ENCODE results near the gene CCDC14.
"Not testable (repeated sequence)": the region's sequence is repeated elsewhere in the genome, so short reads cannot be mapped to it uniquely, and the experiment has no call there.

The CCDC14 gene

GRCh38 chr3:123960781-123961507, at the start of gene CCDC14:
Gene CCDC14, minus strand, starts transcription at chr3:123961229. Its CDS starts 56 bp downstream, at chr3:123961173.
- peak; percentile 84 for DNase-seq (ENCODE audit: low spot score)

- not testable (repeated sequence) for DNase-seq (ENCODE audit: low spot score)
These were observed 47.3 kb upstream of the CCDC14 start for GRCh38 chr3:124008321-124008720.

GRCh38 chr3:124007186-124007585, 46.2 kb upstream of the CCDC14 start:
- DNase-seq (ENCODE audit: low spot score), result no peak

GRCh38 chr3:124002405-124003079, 41.5 kb upstream of the CCDC14 start:
- not testable (repeated sequence) for DNase-seq (ENCODE audit: low spot score)

GRCh38 chr3:124001366-124001765, 40.3 kb upstream of the CCDC14 start:
- not testable (repeated sequence) for DNase-seq (ENCODE audit: low spot score)

GRCh38 chr3:123997543-123997942, 36.5 kb upstream of the CCDC14 start:
- DNase-seq (ENCODE audit: low spot score), result no peak

- DNase-seq (ENCODE audit: low spot score), result no peak
These were observed 32.8 kb upstream of the CCDC14 start for GRCh38 chr3:123993818-123994217.

- not testable (repeated sequence) for DNase-seq (ENCODE audit: low spot score)
These were observed 30.9 kb upstream of the CCDC14 start, which contains the start of gene ROPN1 for GRCh38 chr3:123991730-123992588. Gene ROPN1, minus strand, starts transcription at chr3:123992124. Its CDS starts 11,643 bp downstream, at chr3:123980481.

GRCh38 chr3:123986427-123986826, 25.4 kb upstream of the CCDC14 start:
- no peak for DNase-seq (ENCODE audit: low spot score)

- DNase-seq (ENCODE audit: low spot score), result no peak
These were observed 23.9 kb upstream of the CCDC14 start for GRCh38 chr3:123984957-123985356.

GRCh38 chr3:123984350-123984749, 23.3 kb upstream of the CCDC14 start:
- no peak for DNase-seq (ENCODE audit: low spot score)

GRCh38 chr3:123981317-123981716, 20.3 kb upstream of the CCDC14 start:
- DNase-seq (ENCODE audit: low spot score), result not testable (repeated sequence)

- DNase-seq (ENCODE audit: low spot score), result no peak
These were observed 19.5 kb upstream of the CCDC14 start for GRCh38 chr3:123980539-123980938.

GRCh38 chr3:123979525-123980501, 18.8 kb upstream of the CCDC14 start:
- DNase-seq (ENCODE audit: low spot score), result peak; percentile 26

- DNase-seq (ENCODE audit: low spot score), result not testable (repeated sequence)
These were observed 15.9 kb upstream of the CCDC14 start for GRCh38 chr3:123976904-123977303.

GRCh38 chr3:123976181-123976898, 15.3 kb upstream of the CCDC14 start:
- DNase-seq (ENCODE audit: low spot score), result not testable (repeated sequence)

- not testable (repeated sequence) for DNase-seq (ENCODE audit: low spot score)
These were observed 14.0 kb upstream of the CCDC14 start for GRCh38 chr3:123975030-123975429.

GRCh38 chr3:123971406-123971805, 10.4 kb upstream of the CCDC14 start:
- no peak for DNase-seq (ENCODE audit: low spot score)

GRCh38 chr3:123967260-123967659, 6.2 kb upstream of the CCDC14 start:
- DNase-seq (ENCODE audit: low spot score), result not testable (repeated sequence)

- not testable (repeated sequence) for DNase-seq (ENCODE audit: low spot score)
These were observed 5.8 kb upstream of the CCDC14 start for GRCh38 chr3:123966799-123967198.

All from cerebellar cortex (tissue), 1 donor.